Prostate gland (tissue), 2 donors: ENCODE data around the gene FMN1. TPM values are rescaled to one million over a fixed set of nuclear protein-coding genes. Genes with fewer than 3 reads are reported as not detected.

Source experiments
- DNase-seq: peaks from one replicate; pipeline ENCODE4 v3.0.0-alpha.2; 2019; ENCODE audit warnings: low spot score
- H3K27ac ChIP-seq, 2 donors: fragments of 200-600 bp; sonication (generic); 2 replicates each; pipeline ENCODE4 v1.5.1; 2017 to 2019
- H3K27me3 ChIP-seq: fragments of 200-600 bp; sonication (generic); replicated peaks from 2 replicates; pipeline ENCODE4 v1.5.1; 2019; ENCODE audit not compliant: insufficient read depth
- H3K36me3 ChIP-seq, 2 donors: fragments of 200-600 bp; sonication (generic); 1 replicate in 1 of 2; 2 replicates in 1 of 2; pipeline versions ENCODE4 v1.5.1 to v1.8.1; 2017 to 2019
- H3K4me1 ChIP-seq: fragments of 200-600 bp; sonication (generic); replicated peaks from 2 replicates; pipeline ENCODE4 v1.5.1; 2019
- H3K4me3 ChIP-seq, 2 donors: fragments of 200-600 bp; sonication (generic); 2 replicates each; pipeline ENCODE4 v1.5.1; 2017 to 2019
- H3K9me3 ChIP-seq: fragments of 200-600 bp; sonication (generic); 2 replicates; pipeline ENCODE4 v1.5.1; 2017
- CTCF ChIP-seq, 4 experiments: fragments of 200-600 bp in 2 of 4; fragments of 450-650 bp in 2 of 4; sonication (generic) in 2 of 4; IDR thresholded peaks; 1 replicate in 3 of 4; 2 replicates in 1 of 4; pipeline ENCODE4 v1.5.1; 2016 to 2019; ENCODE audit warnings: antibody characterized with exemption in 4 of 4, mild to moderate bottlenecking in 2 of 4, moderate library complexity in 2 of 4
- POLR2A ChIP-seq: fragments of 450-650 bp; IDR thresholded peaks from one replicate; pipeline ENCODE4 v1.6.1; 2016; ENCODE audit warnings: antibody characterized with exemption, mild to moderate bottlenecking
- POLR2AphosphoS5 ChIP-seq: sonication (generic); formaldehyde crosslinking; IDR thresholded peaks from one replicate; pipeline ENCODE4 v1.6.1; 2017; ENCODE audit warnings: antibody characterized with exemption
- WGBS: methylation state at CpG from one replicate; pipeline ENCODE4 v1.1.5; 2018; 5-methylcytosine and 5-hydroxymethylcytosine counted together
- intact Hi-C: fragments of 100-400 bp; cut with DNase I; formaldehyde crosslinking; loops from one replicate; pipeline ENCODE4 v1.14.2; 2022
- total RNA-seq, 2 donors: library from RNA; depleted of rRNA; stranded (reverse); fragments of >200 nt; gene quantifications; one replicate each; pipeline ENCODE4 v1.1.0, GENCODE V29; 2016

The FMN1 gene
- total RNA-seq, 2 donors from 2014 or later: 7.1 to 32.5 TPM

- Histone ChIP-seq H3K9me3 (no peaks in the 10 kb centered on the region), H3K4me3 (no peak overlapping the region), H3K4me1 (no peaks in the 10 kb centered on the region), H3K27ac (no peak overlapping the region), H3K36me3 (no peaks in the 10 kb centered on the region), H3K27me3 (no peaks in the 10 kb centered on the region)
- intact Hi-C loops: loop anchor here (5.0 kb wide), 2 partner anchors 111 to 346 kb away; no protein-coding TSS in a partner anchor
- DNase-seq: no peak
- TF ChIP-seq POLR2AphosphoS5 (no peak), CTCF (IDR thresholded peaks at IDR 0.05) (no peak), POLR2A (no peak)
- 94% methylated on average over 1 of the region's 1 CpG for WGBS
These were observed 196.3 kb downstream of the FMN1 start for GRCh38 chr15:32998182-32998581.

GRCh38 chr15:32994810-32995424 lies 199.6 kb downstream of the FMN1 start:
- 98% methylated on average over 1 of the region's 1 CpG for WGBS
- H3K27ac ChIP-seq: no peak overlapping the region
- H3K4me3 ChIP-seq: no peak overlapping the region
- H3K4me1 ChIP-seq: no peaks in the 10 kb centered on the region
- no peaks in the 10 kb centered on the region for H3K27me3 ChIP-seq
- no peaks in the 10 kb centered on the region for H3K36me3 ChIP-seq
- TF ChIP-seq CTCF (IDR thresholded peaks at IDR 0.05) (peak in 3 of 4 experiments; percentile 51 to 61 (median 59)), POLR2A (no peak)
- no peak for DNase-seq
- no peaks in the 10 kb centered on the region for H3K9me3 ChIP-seq
- intact Hi-C loops: loop anchor here (2.0 to 5.0 kb wide), 4 partner anchors 38 to 343 kb away; no protein-coding TSS in a partner anchor

GRCh38 chr15:32993285-32993684 lies 201.2 kb downstream of the FMN1 start:
- no peaks in the 10 kb centered on the region for H3K27me3 ChIP-seq
- no peak for TF ChIP-seq POLR2A
- peak in 1 of 4 experiments; percentile 10 for TF ChIP-seq CTCF (IDR thresholded peaks at IDR 0.05)
- TF ChIP-seq POLR2AphosphoS5: no peak
- no peak overlapping the region for H3K27ac ChIP-seq
- intact Hi-C loops: loop anchor here (5.0 kb wide), 1 partner anchor 36 kb away; no protein-coding TSS in a partner anchor
- no peaks in the 10 kb centered on the region for H3K36me3 ChIP-seq
- no peaks in the 10 kb centered on the region for H3K9me3 ChIP-seq
- H3K4me1 ChIP-seq: no peaks in the 10 kb centered on the region
- no peak overlapping the region for H3K4me3 ChIP-seq
- no peak for DNase-seq

GRCh38 chr15:32991619-32992111 lies 202.8 kb downstream of the FMN1 start:
- no peaks in the 10 kb centered on the region for H3K36me3 ChIP-seq
- H3K9me3 ChIP-seq: no peaks in the 10 kb centered on the region
- TF ChIP-seq CTCF (IDR thresholded peaks at IDR 0.05) (no peak), POLR2AphosphoS5 (no peak), POLR2A (no peak)
- no peak overlapping the region for H3K27ac ChIP-seq
- H3K27me3 ChIP-seq: no peaks in the 10 kb centered on the region
- intact Hi-C loops: loop anchor here (5.0 kb wide), 1 partner anchor 34 kb away; no protein-coding TSS in a partner anchor
- WGBS: 19% methylated on average over 7 of the region's 7 CpGs
- no peak for DNase-seq
- H3K4me1 ChIP-seq: no peaks in the 10 kb centered on the region
- H3K4me3 ChIP-seq: no peak overlapping the region

GRCh38 chr15:32990071-32990470 lies 204.4 kb downstream of the FMN1 start:
- intact Hi-C loops: loop anchor here (5.0 kb wide), 1 partner anchor 33 kb away; no protein-coding TSS in a partner anchor
- H3K36me3 ChIP-seq: no peaks in the 10 kb centered on the region
- no peak for DNase-seq
- no peak overlapping the region for H3K27ac ChIP-seq
- TF ChIP-seq POLR2AphosphoS5 (no peak), POLR2A (no peak), CTCF (IDR thresholded peaks at IDR 0.05) (no peak)
- H3K4me1 ChIP-seq: no peaks in the 10 kb centered on the region
- no peaks in the 10 kb centered on the region for H3K27me3 ChIP-seq
- no peak overlapping the region for H3K4me3 ChIP-seq
- no peaks in the 10 kb centered on the region for H3K9me3 ChIP-seq
- WGBS: 81% methylated on average over 4 of the region's 4 CpGs
